Stimulated activated CD4-positive, alpha-beta T cell treated with anti-CD3 and anti-CD28 coated beads, Interleukin-12 subunit alpha, Interleukin-12 subunit beta, amount 100 ng/mL, for 4 hours (primary cell): Measurements from ENCODE around the gene TEX44.
A peak's percentile ranks its signal among the peaks of the same experiment; 100 is the strongest.

Experiments
- DNase-seq: peaks from one replicate; pipeline ENCODE4 v3.0.0-alpha.2; 2020

Gene TEX44

GRCh38 chr2:231634951-231635875, 42.5 kb downstream of the TEX44 start:
- no peak for DNase-seq

GRCh38 chr2:231640241-231640640, 47.6 kb downstream of the TEX44 start:
- no peak for DNase-seq

GRCh38 chr2:231640641-231641111, 48.0 kb downstream of the TEX44 start:
- no peak for DNase-seq

GRCh38 chr2:231642631-231643494, 50.2 kb downstream of the TEX44 start:
- DNase-seq, result peak; percentile 45

- no peak for DNase-seq
Observed at GRCh38 chr2:231643495-231643888, 50.8 kb downstream of the TEX44 start.
